ENCODE results near the gene SOBP. TPM values are rescaled to one million over a fixed set of nuclear protein-coding genes. Genes with fewer than 3 reads are reported as not detected.

SOBP gene
- total RNA-seq, 4 donors from 2014 or later, result 16.2 to 29.9 (median 19.2) TPM

DNA sequence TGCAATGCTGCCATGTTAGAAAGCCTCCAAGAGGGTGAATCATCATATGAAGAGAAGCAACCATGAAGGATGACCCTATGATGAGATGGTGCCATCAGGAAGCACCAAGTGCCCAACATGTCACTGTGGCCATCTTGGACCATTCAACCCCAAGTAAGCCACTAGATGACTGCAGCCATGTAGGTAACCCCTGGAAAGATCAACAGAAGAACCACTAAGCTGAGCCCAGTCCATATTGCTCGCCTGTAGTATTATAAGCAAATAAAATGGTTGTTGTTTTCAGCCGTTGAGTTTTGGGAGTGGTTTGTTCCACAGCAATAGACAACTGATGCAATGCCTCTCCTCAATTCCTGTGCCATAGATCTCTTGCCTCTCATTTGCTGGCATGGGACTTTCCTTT, 193.3 kb downstream of the SOBP start:
- Histone ChIP-seq H3K27me3 (no peaks in the 10 kb centered on the region), H3K4me3 (no peak overlapping the region), H3K27ac (no peak overlapping the region), H3K4me1 (no peaks in the 10 kb centered on the region), H3K36me3 (no peaks in the 10 kb centered on the region), H3K9me3 (peaks cover 0 to 10% (median 0%) of the 10 kb centered on the region in 3 donors)
- TF ChIP-seq, protein P1, sequence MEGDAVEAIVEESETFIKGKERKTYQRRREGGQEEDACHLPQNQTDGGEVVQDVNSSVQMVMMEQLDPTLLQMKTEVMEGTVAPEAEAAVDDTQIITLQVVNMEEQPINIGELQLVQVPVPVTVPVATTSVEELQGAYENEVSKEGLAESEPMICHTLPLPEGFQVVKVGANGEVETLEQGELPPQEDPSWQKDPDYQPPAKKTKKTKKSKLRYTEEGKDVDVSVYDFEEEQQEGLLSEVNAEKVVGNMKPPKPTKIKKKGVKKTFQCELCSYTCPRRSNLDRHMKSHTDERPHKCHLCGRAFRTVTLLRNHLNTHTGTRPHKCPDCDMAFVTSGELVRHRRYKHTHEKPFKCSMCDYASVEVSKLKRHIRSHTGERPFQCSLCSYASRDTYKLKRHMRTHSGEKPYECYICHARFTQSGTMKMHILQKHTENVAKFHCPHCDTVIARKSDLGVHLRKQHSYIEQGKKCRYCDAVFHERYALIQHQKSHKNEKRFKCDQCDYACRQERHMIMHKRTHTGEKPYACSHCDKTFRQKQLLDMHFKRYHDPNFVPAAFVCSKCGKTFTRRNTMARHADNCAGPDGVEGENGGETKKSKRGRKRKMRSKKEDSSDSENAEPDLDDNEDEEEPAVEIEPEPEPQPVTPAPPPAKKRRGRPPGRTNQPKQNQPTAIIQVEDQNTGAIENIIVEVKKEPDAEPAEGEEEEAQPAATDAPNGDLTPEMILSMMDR (IDR thresholded peaks at IDR 0.05), result no peak
- TF ChIP-seq EP300 (IDR thresholded peaks at IDR 0.05), result no peak
- TF ChIP-seq POLR2AphosphoS5 (IDR thresholded peaks at IDR 0.05), result no peak
- no peak for TF ChIP-seq POLR2A (IDR thresholded peaks at IDR 0.05)
- ATAC-seq, result no peak
- 83 to 100% methylated on average over 2 of the region's 2 CpGs for WGBS, 2 donors (ENCODE audit: low coverage in 1 of 2)

DNA sequence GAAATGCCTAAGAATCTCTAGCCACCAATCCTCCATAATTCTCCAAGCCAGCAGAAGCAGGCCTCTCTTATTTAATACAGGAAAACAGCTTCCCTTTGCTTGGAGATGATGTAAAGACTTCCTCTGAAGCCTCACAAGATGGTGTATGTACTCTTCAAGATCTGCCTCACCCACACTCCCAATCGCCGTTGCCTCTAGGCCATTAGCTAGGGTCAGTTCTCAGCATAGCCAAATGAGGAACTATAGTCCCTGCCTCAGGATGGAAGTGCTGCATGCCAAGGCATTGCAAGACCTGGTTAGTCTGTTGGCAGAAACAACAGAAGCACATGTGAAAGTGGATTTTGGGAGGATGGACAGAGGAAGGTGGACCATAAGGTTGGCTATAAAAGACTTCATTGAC, 195.1 kb downstream of the SOBP start:
- peaks cover 0 to 7% (median 0%) of the 10 kb centered on the region in 3 donors for H3K4me1 ChIP-seq
- peaks cover 3% of the 10 kb centered on the region for H3K27me3 ChIP-seq
- peaks cover 0 to 10% (median 0%) of the 10 kb centered on the region in 3 donors for H3K9me3 ChIP-seq
- H3K36me3 ChIP-seq, result no peaks in the 10 kb centered on the region
- no peak for ATAC-seq
- TF ChIP-seq, protein P1 (IDR thresholded peaks at IDR 0.05), result no peak
- TF ChIP-seq EP300 (IDR thresholded peaks at IDR 0.05) (no peak), POLR2A (IDR thresholded peaks at IDR 0.05) (no peak), POLR2AphosphoS5 (IDR thresholded peaks at IDR 0.05) (no peak)
- no peak overlapping the region for H3K4me3 ChIP-seq
- WGBS, 2 donors (ENCODE audit: low coverage in 1 of 2), result 92 to 100% methylated on average over 1 to 2 of the region's 2 CpGs
- H3K27ac ChIP-seq, result no peak overlapping the region

DNA sequence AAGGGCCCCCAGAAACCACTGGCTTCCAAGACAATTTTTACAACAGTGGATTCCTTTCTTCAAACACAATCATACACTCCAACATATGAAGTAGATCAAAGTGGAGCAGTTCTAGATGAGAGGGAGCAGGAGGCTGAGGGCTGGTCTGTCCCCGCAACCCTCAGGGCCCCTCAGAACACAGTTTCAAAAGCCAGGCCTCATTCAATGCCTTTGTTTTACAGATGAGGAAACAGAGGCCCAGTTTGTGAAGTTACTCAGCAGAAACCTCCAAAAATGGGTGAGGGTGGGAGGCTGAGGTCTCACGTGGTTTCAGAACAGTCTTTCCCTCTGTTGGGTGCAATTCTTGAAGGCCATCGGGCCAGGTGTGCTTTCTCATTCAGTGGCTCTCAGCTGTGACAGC, 199.3 kb downstream of the SOBP start:
- H3K27ac ChIP-seq, result peak overlapping the region in 1 of 4 donors; percentile 10
- no peak for ATAC-seq
- H3K36me3 ChIP-seq, result no peaks in the 10 kb centered on the region
- H3K9me3 ChIP-seq, result no peaks in the 10 kb centered on the region
- no peak for TF ChIP-seq POLR2AphosphoS5 (IDR thresholded peaks at IDR 0.05)
- TF ChIP-seq, protein P1 (IDR thresholded peaks at IDR 0.05), result no peak
- TF ChIP-seq EP300 (IDR thresholded peaks at IDR 0.05), result no peak
- TF ChIP-seq POLR2A (IDR thresholded peaks at IDR 0.05), result no peak
- peaks cover 0 to 23% (median 0%) of the 10 kb centered on the region in 3 donors for H3K4me1 ChIP-seq
- H3K4me3 ChIP-seq, result no peak overlapping the region
- WGBS, 2 donors (ENCODE audit: low coverage in 1 of 2), result 89% methylated on average over 3 of the region's 3 CpGs; no CpG with 5 or more reads in 1 of the 2 donors
- peaks cover 3% of the 10 kb centered on the region for H3K27me3 ChIP-seq

DNA sequence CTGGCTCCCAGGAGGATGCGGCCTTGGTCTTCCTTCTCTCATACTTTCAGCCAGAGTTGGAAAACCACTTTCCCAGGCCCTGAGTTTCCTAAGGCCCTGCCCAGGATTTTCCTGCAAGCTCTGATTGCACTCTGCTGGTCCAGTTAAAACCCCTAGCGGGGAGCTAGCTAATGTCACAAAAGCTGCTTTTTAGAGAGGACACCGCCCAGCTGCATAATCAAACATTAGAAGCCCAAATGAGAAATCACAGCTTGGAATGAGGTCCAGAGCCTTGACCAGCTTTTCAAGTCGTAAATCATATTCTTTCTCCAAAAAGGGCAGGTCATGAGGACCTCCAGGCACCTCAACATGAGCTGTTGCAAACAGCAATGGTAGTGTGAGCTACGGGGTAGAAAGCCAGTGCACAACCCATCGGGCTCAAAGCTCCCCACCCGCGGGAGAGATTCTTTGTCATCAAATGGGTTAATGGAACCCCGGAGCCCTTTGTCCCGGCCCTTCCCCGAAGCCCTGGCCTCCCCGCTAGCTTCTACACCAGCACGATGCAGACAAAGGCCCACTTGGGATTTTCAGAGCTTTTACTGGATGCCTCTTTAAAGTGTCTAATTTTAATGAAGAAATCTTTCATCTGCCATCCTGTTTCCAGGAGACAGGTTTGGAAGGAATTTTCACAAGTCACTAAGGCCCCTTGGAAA, 200.2 kb downstream of the SOBP start:
- peak overlapping the region in 2 of 4 donors; percentile 24 to 30 for H3K27ac ChIP-seq
- peaks cover 3% of the 10 kb centered on the region for H3K27me3 ChIP-seq
- peaks cover 0 to 23% (median 0%) of the 10 kb centered on the region in 3 donors for H3K4me1 ChIP-seq
- TF ChIP-seq POLR2AphosphoS5 (IDR thresholded peaks at IDR 0.05), result no peak
- no peak for TF ChIP-seq POLR2A (IDR thresholded peaks at IDR 0.05)
- TF ChIP-seq, protein P1 (IDR thresholded peaks at IDR 0.05), result no peak
- no peak for TF ChIP-seq EP300 (IDR thresholded peaks at IDR 0.05)
- WGBS, 2 donors (ENCODE audit: low coverage in 1 of 2), result 39% methylated on average over 3 of the region's 13 CpGs; no CpG with 5 or more reads in 1 of the 2 donors
- no peak overlapping the region for H3K4me3 ChIP-seq
- H3K36me3 ChIP-seq, result no peaks in the 10 kb centered on the region
- no peak for ATAC-seq
- H3K9me3 ChIP-seq, result no peaks in the 10 kb centered on the region

DNA sequence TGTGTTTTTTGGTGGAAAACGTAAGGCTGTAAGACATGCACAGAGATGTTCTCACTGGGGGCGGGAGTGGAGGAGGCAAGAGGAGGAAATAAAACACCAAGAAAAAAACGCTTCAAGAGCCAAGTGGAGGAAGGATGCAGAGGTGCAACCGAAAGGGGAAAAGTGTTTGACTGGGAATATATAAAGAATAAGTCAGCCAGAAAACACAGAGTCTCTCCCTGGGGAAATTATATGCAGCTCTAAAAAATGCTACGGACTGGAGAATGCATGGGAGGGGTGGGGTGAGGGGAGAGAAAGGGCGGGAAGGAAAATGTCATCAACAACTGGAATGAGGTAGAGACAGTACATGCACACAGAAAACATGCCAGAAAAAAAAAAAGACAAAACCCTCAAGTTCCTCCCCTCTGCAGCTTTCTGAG, 200.7 kb downstream of the SOBP start:
- Histone ChIP-seq H3K4me1 (peaks cover 0 to 23% (median 0%) of the 10 kb centered on the region in 3 donors), H3K27ac (peak overlapping the region in 1 of 4 donors; percentile 30), H3K27me3 (peaks cover 3% of the 10 kb centered on the region), H3K36me3 (no peaks in the 10 kb centered on the region), H3K4me3 (no peak overlapping the region), H3K9me3 (no peaks in the 10 kb centered on the region)
- TF ChIP-seq POLR2AphosphoS5 (IDR thresholded peaks at IDR 0.05) (no peak), POLR2A (IDR thresholded peaks at IDR 0.05) (no peak), EP300 (IDR thresholded peaks at IDR 0.05) (no peak)
- TF ChIP-seq, protein P1 (IDR thresholded peaks at IDR 0.05), result no peak
- no peak for ATAC-seq
- 29 to 45% methylated on average over 2 to 5 of the region's 6 CpGs for WGBS, 2 donors (ENCODE audit: low coverage in 1 of 2)
